ENCODE measurements around the gene RASAL2.
"Not testable (repeated sequence)": the region's sequence is repeated elsewhere in the genome, so short reads cannot be mapped to it uniquely, and the experiment has no call there.

RASAL2 gene

DNA sequence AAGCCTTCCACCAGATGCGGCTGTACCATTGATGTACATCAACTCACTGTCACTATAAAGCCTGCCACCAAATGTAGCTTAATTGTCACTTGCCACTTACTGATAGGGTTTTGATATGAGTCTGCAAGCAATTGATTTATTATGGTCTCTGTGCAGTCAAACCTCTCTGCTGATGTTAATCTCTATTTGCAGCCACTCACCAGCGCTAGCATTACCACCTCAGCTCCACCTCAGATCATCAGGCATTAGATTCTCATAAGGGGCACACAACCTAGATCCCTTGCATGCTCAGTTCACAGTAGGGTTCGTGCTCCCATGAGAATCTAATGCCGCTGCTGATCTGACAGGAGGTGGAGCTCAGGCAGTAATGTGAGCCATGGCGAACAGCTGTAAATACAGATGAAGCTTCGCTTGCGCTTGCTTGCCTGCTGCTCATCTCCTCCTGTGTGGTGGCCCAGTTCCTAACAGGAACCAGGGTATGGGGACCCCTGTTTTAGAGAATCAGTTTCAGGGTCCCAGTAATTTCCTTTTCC lies 26.7 kb downstream of the RASAL2 start:
- not testable (repeated sequence) for DNase-seq

- DNase-seq: no peak
These were observed 28.0 kb downstream of the RASAL2 start for GRCh38 chr1:178121883-178122282.

- peak; percentile 79 for DNase-seq
These were observed 28.4 kb downstream of the RASAL2 start for GRCh38 chr1:178122283-178122682.

GRCh38 chr1:178124115-178124514 lies 30.2 kb downstream of the RASAL2 start:
- no peak for DNase-seq

- no peak for DNase-seq
These were observed 32.4 kb downstream of the RASAL2 start for GRCh38 chr1:178126261-178126660.

DNA sequence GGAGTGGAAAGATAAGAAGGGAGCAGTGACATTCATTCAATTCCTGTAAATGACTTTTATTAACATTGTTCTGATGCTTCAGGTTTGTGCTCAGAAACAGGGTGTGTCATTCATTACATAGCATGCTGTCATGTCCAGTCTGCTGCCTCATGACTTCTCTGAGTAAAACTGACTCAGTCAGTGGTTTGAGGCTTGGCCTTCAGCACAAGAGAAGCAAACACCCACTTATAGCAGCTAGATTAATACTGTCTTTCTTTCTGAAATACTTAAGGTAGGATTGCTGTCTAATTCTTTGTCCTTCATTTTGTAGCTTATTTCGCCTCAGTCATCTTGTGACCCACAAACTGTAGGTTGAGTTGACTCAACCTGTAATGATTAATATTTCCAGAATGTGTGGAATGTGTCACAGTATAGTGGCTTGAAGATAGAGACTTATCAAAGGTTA lies 32.9 kb downstream of the RASAL2 start:
- DNase-seq: peak; percentile 93

DNA sequence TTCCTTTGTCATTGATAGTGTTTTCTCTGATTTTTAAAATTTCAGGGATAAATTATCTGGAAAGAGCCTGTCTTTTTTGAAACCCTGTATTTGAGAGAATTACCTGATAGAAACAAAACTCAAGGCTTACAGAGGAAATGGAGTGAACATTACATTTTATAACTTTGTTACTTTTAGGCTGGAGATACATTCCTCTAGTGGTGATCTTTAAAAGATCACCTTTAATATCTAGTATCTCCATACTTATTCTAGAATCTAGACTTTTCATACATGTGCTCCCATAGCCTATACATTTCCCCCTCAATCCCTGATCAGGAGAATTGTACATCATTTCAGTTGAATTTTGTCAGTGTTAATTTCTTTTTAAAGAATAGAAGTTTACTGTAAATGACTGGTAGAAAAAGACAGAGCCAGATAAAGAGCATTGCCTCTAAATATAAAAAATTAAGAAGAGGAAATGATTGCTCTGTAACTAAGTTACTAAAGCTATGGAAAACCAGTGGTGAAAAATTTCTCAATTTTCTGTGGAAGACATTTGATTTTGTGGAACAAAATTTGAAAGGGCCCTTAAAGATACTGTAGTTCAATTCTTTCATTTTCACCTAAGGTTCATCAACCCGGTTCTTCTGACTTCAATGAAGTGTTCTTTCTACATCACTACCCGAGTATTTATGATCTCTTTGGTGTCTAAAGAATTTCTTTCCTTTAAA lies 33.7 kb downstream of the RASAL2 start:
- no peak for DNase-seq

DNA sequence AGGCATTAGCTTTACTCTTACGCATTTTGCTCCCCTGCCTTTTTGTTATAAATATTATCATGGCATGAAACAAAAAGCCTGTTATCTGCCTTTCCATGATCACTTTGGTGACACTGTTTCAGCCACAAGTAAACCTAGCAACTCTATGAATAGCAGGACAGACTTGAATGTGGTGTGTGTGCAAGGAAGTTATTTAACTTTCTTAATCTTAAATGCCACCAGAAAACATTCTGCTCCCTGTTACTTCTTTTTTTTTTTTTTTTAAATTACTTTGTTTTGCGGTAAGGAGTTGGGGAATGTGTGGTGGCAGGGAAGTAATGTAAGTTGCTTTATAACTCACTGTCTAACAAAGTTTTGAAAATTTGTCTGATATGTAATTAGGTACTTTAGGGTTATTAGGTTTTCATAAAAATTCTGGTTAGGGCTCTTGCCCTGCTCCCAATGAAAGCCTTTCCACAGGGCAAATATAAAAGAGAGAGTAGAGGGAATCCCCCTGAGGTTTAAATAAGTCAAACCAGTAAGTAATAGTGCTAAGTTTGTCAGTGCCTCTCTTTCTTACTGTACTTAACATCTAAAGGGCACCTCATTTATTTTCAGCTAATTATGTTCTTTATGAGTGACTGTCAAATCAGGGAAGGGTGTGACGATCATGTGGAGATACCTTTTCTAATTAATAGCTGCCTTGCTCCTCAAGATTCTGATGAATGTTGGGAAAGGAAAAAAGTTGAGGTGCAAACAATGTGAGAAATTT lies 39.5 kb downstream of the RASAL2 start:
- DNase-seq: no peak

DNA sequence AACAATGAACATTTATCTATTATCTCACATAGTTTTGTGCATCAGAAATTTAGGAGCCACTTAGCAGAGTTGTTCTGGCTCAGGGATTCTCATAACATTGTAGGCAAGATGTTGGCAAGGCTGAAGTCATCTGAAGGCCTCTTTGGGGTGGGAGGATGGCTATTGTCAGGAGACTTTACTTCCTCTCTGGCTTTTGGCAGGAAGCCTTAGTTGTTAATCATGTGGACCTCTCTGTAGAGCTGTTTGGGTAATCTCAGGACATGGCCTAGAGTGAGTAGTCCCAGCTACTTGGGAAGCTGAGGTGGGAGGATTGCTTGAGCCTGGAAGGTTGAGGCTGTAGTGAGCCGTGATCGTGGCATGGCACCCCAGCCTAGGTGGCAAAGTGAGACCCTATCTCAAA lies 40.2 kb downstream of the RASAL2 start:
- DNase-seq: peak; percentile 93

DNA sequence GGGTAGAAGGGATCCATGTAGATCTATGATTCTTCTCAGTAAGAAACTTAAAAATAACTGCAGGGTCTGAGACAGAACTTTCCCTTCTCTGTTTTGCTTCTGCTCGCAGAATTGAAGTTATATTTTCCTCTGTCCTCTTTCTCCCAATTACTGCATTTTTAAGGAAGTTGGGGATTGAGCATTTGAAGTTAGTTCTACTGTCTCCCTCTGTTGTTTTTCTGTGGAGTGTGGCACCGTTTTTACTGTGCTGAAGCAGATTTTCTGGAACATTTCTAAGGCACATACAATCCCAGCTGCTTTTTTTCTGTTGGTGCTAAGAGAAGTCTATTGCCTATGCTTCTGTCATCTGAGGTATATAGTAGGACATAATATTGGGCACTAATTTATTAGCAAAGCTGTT lies 43.3 kb downstream of the RASAL2 start:
- DNase-seq: peak; percentile 43

GRCh38 chr1:178142806-178143205 lies 48.9 kb downstream of the RASAL2 start:
- no peak for DNase-seq

DNA sequence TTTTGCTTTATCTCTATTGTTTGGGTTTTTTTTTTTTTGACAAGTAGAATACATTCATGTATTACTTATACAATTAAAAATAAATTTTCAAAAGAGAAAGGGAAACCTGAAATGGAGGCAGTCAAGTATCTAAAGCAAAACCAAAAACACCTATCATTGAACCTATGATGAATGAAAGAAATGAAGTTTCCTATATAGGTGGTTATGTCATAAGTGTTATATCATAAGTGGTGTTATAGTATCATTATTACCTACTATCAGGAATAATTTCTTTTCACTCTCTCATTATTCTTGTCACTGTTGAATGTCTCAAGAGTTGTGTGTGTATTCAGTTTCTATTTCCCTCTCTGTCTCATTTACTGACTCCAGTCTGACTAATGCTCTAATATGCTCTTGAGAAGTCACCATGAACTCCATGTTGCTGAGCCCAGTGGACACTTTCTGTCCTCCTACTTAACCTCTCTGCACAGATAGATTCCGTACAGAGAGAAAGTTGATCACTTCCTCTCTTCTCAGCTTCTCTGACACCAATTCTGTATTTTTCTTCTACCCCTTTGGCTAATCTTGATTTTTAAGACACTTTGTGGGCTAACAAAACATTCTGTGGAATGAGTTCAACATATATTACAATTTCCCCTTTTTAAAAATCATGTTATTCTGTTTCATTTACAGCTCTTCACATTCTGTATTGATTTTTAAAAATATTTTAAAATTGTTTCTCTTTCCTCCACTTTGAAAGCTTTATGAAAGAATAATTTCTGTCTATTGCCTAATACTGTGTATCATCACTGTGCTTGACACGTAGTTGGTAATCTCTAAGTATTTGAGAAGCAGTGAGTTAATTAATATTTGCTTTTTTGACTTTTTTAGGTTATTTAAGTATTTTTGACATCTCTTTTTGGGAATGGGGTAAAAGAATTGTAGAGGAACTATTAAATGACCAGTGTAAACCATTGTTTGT lies 50.1 kb downstream of the RASAL2 start:
- DNase-seq: peak; percentile 89

DNA sequence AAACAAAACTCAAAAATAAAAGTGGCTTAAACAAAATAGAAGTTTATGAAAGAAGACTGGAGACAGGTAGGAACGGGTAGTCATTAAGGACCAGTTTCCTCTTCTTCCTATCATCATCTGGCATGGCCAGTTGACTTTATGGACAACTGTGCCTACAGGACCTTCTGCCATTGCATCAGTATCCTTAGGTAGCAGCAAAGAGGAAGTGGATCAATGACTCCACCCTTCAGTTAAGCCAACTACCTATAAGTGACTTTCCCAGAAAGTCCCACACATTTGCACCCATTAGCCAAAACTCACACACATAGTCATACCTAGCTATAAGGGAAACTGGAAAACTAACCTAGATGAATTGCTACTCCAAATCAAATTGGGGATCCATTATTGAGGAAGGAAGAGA lies 51.7 kb downstream of the RASAL2 start:
- DNase-seq: no peak

- no peak for DNase-seq
These were observed 52.5 kb downstream of the RASAL2 start for GRCh38 chr1:178146436-178146835.

DNA sequence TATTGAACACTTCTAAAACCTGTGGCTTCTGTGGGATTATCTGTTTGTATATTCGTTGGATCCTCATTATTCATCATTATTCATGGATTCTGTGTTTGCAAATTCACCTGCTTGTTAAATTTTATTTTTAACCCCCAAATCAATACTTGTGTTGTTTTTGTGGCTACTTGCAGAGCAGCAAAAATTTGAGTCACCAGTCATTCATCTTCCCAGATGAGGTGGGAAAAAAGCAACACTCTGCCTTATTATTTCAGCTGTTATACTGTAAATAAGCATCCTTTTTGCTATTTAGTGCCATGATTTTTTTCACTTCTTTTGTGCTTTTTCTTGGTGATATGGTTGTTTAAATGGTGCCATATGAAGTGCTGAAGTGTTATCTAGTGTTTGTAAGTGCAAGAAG lies 56.7 kb downstream of the RASAL2 start:
- no peak for DNase-seq

GRCh38 chr1:178151831-178152230 lies 57.9 kb downstream of the RASAL2 start:
- no peak for DNase-seq

GRCh38 chr1:178155481-178156255 lies 61.8 kb downstream of the RASAL2 start:
- no peak for DNase-seq

DNA sequence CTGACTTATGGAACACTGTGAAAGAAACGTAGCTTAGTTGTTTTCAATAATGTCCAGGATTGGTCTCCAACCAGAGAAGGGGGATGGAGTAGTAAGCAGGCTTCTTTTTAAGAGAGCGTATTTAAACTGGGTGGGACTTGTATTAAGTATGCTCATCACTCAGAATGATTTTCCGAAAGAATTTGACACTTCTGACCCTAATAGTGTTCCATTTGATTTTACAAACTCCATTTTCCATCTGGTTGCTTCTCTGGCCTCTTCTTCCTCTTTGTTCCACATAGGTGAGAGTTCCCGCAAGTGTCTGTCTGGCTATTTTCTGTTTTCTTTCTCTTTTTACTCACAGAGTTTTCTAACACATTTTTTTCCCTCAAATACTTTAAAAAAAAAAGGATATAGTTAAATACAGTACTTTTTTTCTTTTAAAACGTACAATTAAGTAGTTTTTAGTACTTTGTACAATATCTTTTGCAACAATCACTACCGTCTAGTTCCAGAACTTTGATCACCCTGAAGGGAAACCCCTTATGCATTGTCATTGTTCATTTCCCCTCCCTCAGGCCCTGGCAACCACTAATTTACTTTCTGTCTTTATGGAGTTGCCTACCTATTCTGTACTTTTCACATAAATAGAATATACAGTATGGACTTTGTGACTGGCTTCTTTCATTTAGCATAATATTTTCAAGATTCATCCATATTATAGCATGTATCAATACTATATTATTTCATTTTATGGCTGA lies 67.0 kb downstream of the RASAL2 start:
- DNase-seq: peak; percentile 13

GRCh38 chr1:178161516-178161915 lies 67.6 kb downstream of the RASAL2 start:
- no peak for DNase-seq

- no peak for DNase-seq
These were observed 71.3 kb downstream of the RASAL2 start for GRCh38 chr1:178165196-178165595.

DNA sequence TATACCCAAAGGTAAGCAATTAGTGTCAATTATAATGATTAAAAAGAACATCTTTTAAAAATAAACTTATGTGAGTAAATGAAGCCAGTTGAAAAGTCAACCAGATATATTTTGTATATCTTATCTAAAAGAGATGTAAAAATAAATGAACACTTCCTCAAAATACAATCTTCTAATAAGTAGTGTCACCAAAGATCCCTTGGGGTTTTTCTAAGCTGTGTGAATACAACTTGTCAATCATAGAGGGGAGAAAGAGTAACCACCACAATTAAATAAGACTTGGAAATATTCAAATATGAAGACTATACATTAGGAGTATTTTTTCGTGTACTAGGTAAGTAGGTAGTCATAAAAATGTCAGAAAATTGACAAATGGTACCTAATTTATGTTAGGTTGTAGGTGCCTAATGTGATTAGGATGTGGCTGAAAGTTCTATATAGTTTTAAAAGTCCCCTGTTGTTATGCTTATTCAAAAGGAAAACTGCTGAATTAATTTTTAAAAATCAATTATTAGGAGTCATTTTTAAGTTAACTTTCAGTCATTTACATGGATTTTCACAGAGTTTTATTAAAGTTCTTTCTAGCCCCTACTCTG lies 72.6 kb downstream of the RASAL2 start:
- DNase-seq: no peak
